HG03575 (cell line): ENCODE results near the gene ATP9B.

ENCODE experiments used
- ATAC-seq: cut with Tn5 transposase; IDR thresholded peaks from one replicate; pipeline ENCODE4 v1.9.1; 2021; ENCODE audit not compliant: unreplicated experiment, insufficient number of reproducible peaks, low FRiP score; ENCODE audit errors: extremely low read depth

The ATP9B gene

DNA sequence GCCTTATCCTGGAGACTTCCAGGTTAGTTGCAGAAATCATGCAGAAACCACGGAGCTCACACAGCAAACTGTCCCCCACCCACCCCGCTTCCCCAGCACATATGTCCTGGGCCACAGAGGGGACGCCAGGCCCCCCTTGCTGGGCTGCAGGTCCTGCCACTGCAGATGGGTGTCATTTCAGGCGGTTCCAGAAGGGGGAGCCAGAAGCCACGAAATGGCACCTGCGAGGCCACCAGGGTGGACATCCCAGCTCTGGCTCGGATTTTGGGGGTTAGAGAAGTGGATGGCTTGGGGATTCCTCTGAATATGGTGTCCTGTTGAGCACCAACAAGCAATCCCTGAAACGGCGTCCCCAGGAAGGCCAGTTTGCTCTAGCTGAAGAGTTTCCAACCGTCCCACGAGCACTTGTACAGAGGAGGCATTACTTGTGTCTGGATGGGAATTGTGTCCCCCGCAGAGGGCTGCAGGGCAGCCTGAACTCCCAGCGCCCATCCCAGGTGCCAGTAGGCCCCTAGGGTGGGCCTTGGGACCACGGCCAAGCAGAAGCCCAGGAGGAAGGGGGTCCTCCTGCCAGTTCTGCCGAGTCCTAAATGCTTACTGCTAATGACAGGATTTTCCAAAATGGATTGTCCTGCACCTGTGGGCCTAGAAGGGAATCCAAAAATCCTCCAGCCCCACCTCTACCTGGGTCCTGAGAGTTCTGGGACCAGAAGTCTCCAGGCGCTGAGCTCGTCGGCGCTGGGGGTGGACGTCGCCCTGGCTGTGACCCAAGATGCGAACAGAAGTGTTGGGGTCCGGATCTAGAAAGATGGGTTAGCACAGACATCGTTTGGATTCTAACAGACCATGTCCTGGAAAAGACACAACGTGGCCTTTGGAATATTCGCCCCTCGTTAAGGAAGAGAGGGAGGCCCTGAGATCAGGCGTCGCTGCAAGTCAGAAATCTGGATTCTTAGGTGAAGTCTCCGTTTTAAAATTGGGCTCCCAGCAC, 311.9 kb downstream of the ATP9B start:
- no peak for ATAC-seq

GRCh38 chr18:79381811-79382311, 312.7 kb downstream of the ATP9B start:
- ATAC-seq, result no peak

DNA sequence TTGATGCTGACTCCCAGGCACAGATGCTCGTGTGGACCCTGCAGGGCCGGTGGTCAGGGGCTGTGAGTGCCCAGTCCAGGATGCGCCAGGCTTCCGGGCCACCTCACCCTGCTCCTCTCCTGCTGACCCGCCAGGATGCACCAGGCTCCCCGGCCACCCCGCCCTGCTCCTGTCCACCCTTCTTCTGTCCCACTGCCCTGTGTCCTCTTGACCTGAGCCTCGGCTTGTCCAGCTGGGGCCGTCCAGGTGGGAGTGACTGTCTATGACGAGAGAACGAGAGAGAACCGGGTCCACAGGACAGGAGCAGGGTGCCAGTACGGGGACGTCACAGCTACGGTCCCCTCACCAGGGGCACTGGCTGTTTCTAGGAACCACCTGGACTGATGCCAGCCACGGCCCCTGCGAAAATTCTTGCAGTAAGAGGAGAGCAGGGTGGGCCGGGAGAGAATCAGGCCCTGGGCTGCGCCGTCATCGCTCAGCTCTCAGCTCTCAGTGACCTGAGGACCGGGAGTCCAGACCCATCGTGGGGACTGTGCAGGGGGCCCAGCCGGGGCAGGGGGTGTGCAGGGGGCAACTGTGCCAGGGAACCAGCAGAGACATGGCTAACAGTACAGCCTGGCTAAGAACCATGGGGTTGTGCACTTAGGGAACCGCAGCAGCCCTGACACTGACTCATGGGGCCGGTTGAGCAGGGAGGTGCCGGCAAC, 313.6 kb downstream of the ATP9B start:
- no peak for ATAC-seq

DNA sequence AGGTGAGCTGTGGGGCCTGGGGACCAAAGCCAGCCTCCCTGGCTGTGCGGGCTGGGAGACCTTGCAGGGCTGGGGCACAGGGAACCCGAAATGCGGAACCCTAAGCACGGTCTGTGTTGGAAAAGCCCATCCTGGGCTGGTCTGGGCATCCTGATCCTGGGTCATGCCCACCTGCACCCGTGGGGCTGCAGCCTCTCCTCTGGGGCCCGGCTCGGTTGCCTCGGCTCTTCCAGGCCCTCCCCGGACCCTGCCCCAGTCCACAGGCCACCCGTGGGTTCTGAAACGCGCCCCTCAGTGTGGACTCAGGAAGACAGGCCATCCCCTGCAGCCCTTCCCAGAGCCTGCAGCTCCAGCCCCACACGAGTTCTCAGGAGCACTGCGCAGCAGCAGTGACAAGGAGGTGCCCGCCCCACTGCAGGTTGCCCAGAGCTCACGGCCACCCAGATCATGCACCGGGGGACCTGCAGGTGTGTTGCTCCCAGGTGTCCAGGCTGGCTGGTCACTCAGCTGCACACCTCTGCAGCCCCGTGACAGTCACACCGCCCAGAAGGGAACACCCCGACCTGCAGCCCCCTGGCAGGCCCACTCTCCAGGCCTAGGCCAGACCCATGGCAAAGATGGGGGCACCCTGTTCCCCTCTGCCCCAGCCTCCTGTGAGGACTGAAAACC, 314.3 kb downstream of the ATP9B start:
- ATAC-seq, result no peak

DNA sequence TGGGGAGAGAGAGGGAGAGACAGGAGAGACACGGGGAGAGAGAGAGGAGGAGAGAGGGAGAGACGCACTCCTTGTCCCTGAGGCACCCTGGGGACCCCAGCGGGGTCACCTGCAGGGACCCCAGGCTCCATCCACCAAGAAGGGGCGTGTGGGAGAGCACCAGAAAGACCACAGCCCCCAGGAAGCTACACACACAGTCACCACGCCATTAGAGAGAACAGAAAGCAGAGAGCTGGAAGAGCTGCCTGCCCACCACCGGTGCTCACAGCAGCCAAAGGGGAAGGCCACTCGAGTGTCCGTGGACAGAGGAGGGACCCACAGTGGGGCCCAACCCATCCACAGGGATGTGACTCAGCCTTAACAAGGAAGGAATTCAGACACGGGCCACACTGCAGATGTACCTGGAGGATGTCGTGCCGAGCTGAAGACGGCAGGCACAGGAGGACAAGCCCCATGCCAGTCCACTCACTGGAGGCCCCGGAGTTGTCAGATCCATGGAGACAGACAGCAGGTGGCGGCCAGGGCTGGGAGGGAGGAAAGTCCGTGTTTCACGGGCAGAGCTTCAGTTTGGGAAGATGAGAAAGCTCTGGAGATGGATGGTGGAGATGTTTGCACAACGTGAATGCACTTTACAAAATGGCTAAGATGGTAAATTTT, 315.1 kb downstream of the ATP9B start:
- no peak for ATAC-seq

DNA sequence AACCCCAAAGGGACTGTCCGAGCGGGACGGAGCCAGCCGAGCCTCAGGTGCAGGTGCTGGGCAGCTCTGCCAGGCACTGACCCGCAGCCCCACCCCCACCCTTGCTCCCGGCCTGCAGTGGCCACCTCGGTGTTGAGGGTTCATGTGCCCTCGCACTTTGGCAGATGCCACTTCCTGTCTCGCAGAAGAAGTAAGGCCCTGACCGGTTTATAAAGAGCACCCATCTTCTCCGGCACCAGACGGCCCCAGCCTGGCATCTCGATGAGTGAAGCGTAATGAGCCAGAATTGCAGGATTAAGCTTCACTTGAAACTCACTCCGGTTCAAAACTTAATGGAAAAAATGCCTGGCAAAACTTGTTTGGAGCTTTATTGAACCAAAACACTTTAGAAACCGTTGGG, 315.6 kb downstream of the ATP9B start:
- no peak for ATAC-seq

- no peak for ATAC-seq
These were observed 316.1 kb downstream of the ATP9B start for GRCh38 chr18:79385326-79385707.

GRCh38 chr18:79385708-79386341, 316.6 kb downstream of the ATP9B start:
- no peak for ATAC-seq

DNA sequence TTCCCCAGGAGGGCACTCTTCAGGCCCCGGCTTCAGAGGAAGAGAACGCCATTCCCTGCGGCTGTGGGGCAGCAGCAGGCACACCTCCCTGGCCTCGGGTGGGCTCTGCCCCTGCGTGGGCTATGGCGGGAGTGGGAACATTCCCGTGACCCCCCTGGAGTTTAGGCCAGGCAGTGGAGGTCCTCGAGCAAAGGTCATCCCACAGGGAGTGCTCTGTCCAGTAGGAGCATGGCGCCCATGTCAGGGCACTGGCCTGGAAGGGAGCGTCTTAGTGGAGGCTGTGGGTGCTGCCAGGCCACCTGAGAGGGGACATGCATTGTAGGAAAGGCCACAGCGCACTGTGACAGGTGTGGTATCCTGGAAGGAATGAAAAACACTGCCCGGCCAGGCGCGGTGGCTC, 317.4 kb downstream of the ATP9B start:
- no peak for ATAC-seq

DNA sequence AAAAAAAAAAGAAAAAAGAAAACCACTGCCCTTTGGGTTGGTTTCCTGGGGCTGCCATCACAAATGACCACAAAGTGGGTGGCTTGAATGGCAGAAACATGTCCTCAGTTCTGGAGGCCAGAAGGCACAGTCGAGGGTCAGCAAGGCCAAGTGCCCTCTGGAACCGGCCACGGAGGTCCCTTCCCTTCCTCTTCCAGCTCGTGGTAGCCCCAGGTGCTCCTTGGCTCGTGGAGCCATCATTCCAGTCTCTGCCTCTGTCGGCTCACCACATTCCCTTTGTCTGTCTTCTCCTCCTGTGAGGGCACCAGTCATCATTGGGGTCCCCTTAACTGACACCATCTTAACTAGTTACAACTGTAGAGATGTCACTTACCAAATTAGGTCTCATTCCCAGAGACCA, 318.0 kb downstream of the ATP9B start:
- ATAC-seq, result no peak

DNA sequence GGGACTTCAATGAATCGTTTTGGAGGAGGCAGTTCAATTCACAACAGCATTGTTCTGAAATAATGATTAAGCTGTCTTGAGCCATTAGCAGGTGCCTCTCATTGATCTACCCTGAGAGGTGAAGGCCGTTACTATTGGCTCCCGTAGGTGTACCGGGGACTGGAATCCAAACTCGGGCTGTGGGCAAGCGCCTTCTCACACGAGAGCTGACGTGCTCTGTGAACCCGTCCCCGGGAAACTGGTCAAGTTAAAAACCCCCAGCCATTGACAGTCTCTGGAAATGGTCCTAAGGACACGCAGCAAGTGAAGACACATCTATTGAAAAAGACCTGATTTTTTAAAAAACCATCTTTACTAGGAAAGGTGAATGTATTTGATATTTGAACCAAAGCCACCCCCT, 318.4 kb downstream of the ATP9B start:
- no peak for ATAC-seq

- ATAC-seq, result no peak
These were observed 318.8 kb downstream of the ATP9B start for GRCh38 chr18:79388043-79388442.

- ATAC-seq, result no peak
These were observed 320.5 kb downstream of the ATP9B start for GRCh38 chr18:79389689-79390088.

DNA sequence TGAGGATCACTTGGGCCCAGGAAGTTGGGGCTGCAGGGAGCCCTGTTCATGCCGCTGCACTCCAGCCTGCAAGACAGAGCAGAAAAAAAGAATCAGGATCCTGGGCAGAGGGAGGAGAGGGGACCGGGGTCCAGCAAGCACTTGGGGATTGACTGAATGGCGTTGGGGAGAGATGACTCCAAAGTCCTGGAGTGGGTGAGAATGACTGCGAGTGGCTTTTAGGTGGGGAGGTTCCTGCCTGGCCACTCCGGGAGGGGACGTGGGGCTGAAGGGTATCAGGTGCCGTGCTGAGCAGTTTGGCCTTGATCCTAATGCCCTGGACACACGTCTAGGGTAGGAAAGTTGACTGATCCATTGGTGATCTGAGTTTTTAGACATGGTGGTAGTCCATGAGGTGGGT, 323.0 kb downstream of the ATP9B start:
- ATAC-seq, result no peak

- no peak for ATAC-seq
These were observed 324.0 kb downstream of the ATP9B start for GRCh38 chr18:79393181-79393634.

DNA sequence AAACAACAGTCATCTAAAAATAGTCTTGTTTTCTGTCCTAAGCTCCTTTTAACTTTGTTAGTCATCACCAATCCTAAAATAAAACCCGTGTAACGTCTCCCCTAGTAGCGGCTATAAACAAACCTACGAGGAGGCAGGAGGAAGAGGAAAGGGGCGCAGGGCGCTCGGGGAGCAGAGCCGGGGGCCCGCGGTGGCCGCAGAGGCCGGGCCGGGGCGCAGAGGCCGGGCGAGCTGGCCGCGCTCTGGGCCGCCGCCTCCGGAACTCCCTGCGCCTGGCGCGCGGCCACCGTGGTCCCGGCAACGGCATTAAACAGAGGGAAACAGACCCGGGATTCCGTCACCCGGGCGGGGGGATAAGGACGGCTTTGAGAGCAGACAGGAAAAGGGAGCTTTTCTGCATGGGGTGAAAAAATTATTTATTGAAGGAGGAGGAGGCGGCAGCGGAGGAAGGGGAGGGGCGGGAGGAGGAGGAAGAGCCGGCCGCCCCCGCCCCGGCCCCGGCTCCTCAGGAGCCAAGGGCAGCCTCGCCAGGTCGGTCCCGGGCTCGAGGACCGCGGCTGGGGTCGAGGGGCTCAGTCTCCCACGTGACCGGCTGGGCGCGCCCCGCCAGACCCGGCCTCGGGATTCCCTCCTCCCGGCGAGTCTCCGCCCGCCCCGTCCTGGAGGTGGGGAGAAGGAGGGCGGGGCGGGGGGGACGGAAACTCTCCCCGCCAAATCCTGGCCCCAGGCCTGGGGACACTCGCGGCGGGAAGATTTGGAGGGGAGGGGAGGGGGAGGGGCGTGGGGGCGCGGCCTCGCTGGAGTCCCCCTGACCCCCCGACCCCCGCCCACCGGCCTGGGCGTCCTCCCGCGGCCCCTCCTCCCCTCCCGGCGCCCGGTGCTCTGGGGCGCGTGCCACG, 324.7 kb downstream of the ATP9B start:
- ATAC-seq, result no peak

GRCh38 chr18:79394534-79395307, 325.5 kb downstream of the ATP9B start:
- no peak for ATAC-seq
